A549 (cell line): ENCODE data around the gene FRYL.

Experiments used
- JUNB ChIP-seq: fragments of >200 bp; sonication (Bioruptor Twin); formaldehyde crosslinking; IDR thresholded peaks from 2 replicates; pipeline ENCODE4 v1.6.1; 2016
- KDM1A ChIP-seq: fragments of 200-600 bp; sonication (generic); IDR thresholded peaks from 2 replicates; pipeline ENCODE4 v1.6.1; 2016; ENCODE audit warnings: low read depth, mild to moderate bottlenecking
- MYC ChIP-seq: IDR thresholded peaks from 2 replicates; pipeline ENCODE4 v1.6.1; 2012; ENCODE audit warnings: mild to moderate bottlenecking, inconsistent platforms, low read length, improper control_type of control experiment, borderline replicate concordance
- PHF8 ChIP-seq: fragments of 200-600 bp; sonication (generic); IDR thresholded peaks from 2 replicates; pipeline ENCODE4 v1.6.1; 2016; ENCODE audit warnings: low read depth, mild to moderate bottlenecking, antibody characterized with exemption, moderate library complexity, borderline replicate concordance
- RAD21 ChIP-seq, 2 experiments: fragments of >200 bp in 1 of 2; sonication (Bioruptor Twin) in 1 of 2; formaldehyde crosslinking in 1 of 2; IDR thresholded peaks in 1 of 2; conservative IDR thresholded peaks in 1 of 2; 2 replicates in 1 of 2; 3 replicates in 1 of 2; pipeline ENCODE4 v1.6.1; 2012 to 2018; ENCODE audit warnings: inconsistent platforms in 1 of 2
- TF ChIP-seq, protein P1 (sequence below): fragments of >200 bp; sonication (Bioruptor Twin); formaldehyde crosslinking; IDR thresholded peaks from 3 replicates; pipeline ENCODE4 v1.5.1; 2016

DNA sequence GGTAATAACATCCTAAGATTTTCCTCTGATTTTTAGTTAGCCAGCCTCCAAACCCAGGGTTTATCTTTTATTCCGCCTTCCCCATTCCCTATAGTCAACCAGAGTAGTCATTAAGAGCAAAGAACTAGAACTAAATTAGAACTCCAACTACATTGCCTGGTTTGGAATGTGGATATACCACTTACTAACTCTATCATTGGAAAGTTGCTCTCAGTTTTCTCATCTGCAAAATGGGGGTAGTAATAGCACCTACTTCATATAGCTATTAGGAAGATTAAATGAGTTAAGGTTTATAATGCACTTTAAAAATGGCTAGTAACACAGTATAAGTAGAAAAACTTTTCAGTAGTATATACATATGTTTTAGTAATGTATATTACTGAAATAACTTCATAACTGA is 226.4 kb downstream of the FRYL start:
- TF ChIP-seq KDM1A (no peak), MYC (no peak), RAD21 (conservative IDR thresholded peaks at IDR 0.05 in 1 of 2, IDR thresholded peaks at IDR 0.05 in 1 of 2) (no peak), PHF8 (no peak), JUNB (no peak)
- TF ChIP-seq, protein P1, sequence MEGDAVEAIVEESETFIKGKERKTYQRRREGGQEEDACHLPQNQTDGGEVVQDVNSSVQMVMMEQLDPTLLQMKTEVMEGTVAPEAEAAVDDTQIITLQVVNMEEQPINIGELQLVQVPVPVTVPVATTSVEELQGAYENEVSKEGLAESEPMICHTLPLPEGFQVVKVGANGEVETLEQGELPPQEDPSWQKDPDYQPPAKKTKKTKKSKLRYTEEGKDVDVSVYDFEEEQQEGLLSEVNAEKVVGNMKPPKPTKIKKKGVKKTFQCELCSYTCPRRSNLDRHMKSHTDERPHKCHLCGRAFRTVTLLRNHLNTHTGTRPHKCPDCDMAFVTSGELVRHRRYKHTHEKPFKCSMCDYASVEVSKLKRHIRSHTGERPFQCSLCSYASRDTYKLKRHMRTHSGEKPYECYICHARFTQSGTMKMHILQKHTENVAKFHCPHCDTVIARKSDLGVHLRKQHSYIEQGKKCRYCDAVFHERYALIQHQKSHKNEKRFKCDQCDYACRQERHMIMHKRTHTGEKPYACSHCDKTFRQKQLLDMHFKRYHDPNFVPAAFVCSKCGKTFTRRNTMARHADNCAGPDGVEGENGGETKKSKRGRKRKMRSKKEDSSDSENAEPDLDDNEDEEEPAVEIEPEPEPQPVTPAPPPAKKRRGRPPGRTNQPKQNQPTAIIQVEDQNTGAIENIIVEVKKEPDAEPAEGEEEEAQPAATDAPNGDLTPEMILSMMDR = no peak
